Common myeloid progenitor, CD34-positive (primary cell): ENCODE data around the gene WDR27.

ENCODE experiments used
- CTCF ChIA-PET: fragments of 350-600 bp; sonication (Branson Sonifier 250); formaldehyde crosslinking; loops from one replicate; lab custom pipeline; 2021; ENCODE audit warnings: antibody characterized with exemption; lab: Charles Lee
- POLR2A ChIA-PET: fragments of 350-600 bp; sonication (Branson Sonifier 250); formaldehyde crosslinking; loops from one replicate; lab custom pipeline; 2021; ENCODE audit warnings: antibody characterized with exemption; lab: Charles Lee
- DNase-seq, 3 donors: peaks; one replicate each; pipeline versions ENCODE4 v3.0.0 to v3.0.0-alpha.2; 2013
- H3K27ac ChIP-seq, 2 experiments: 1 replicate in 1 of 2; 2 replicates in 1 of 2; pipeline ENCODE4 v1.7.0; 2013; ENCODE audit warnings: inconsistent platforms in 2 of 2, low read length in 2 of 2, mild to moderate bottlenecking in 2 of 2, low read depth in 1 of 2, moderate library complexity in 1 of 2; ENCODE audit not compliant: severe bottlenecking in 2 of 2, insufficient read depth in 1 of 2, poor library complexity in 1 of 2
- H3K27me3 ChIP-seq, 5 experiments: replicated peaks in 2 of 5; 1 replicate in 3 of 5; 2 replicates in 2 of 5; pipeline versions ENCODE4 v1.6.1 to v1.7.0; 2013; ENCODE audit warnings: low read length in 4 of 5, mild to moderate bottlenecking in 2 of 5, moderate library complexity in 2 of 5, inconsistent platforms in 1 of 5; ENCODE audit not compliant: insufficient read depth in 5 of 5, control insufficient read depth in 4 of 5
- H3K36me3 ChIP-seq, 4 experiments: 1 replicate in 2 of 4; 2 replicates in 2 of 4; pipeline versions ENCODE4 v1.6.1 to v1.7.0; 2013; ENCODE audit warnings: low read length in 3 of 4, control low read depth in 1 of 4, mild to moderate bottlenecking in 1 of 4; ENCODE audit not compliant: control insufficient read depth in 4 of 4, insufficient read depth in 4 of 4
- H3K4me1 ChIP-seq, 4 experiments: 1 replicate in 3 of 4; 2 replicates in 1 of 4; pipeline versions ENCODE4 v1.6.1 to v1.7.1; 2013; ENCODE audit warnings: low read length in 3 of 4, mild to moderate bottlenecking in 3 of 4, control low read depth in 1 of 4, inconsistent platforms in 1 of 4, moderate library complexity in 1 of 4; ENCODE audit not compliant: control insufficient read depth in 4 of 4, insufficient read depth in 4 of 4; ENCODE audit errors: control extremely low read depth in 1 of 4
- H3K4me3 ChIP-seq, 7 experiments: 1 replicate in 4 of 7; 2 replicates in 3 of 7; pipeline versions ENCODE4 v1.5.1 to v1.7.0; 2013; ENCODE audit warnings: mild to moderate bottlenecking in 7 of 7, low read length in 6 of 7, moderate library complexity in 6 of 7, inconsistent platforms in 2 of 7, low read depth in 2 of 7, control low read depth in 1 of 7; ENCODE audit not compliant: insufficient read depth in 4 of 7, control insufficient read depth in 1 of 7; ENCODE audit errors: extremely low read depth in 1 of 7
- H3K9me3 ChIP-seq, 5 experiments: 1 replicate in 4 of 5; 2 replicates in 1 of 5; pipeline versions ENCODE4 v1.6.1 to v1.7.1; 2013; ENCODE audit warnings: low read length in 4 of 5, mild to moderate bottlenecking in 2 of 5, inconsistent platforms in 1 of 5, low read depth in 1 of 5, moderate library complexity in 1 of 5; ENCODE audit not compliant: control insufficient read depth in 4 of 5, insufficient read depth in 2 of 5; ENCODE audit errors: control extremely low read depth in 1 of 5
- WGBS: methylation state at CpG from one replicate; pipeline ENCODE4 v1.1.5; 2013; ENCODE audit not compliant: insufficient coverage; 5-methylcytosine and 5-hydroxymethylcytosine counted together

WDR27 gene

GRCh38 chr6:169583886-169584541, 117.8 kb downstream of the WDR27 start:
- Histone ChIP-seq H3K4me1 (peaks cover 0 to 8% (median 6%) of the 10 kb centered on the region in 4 experiments), H3K9me3 (peaks cover 0 to 1% (median 0%) of the 10 kb centered on the region in 5 experiments), H3K27ac (no peak overlapping the region), H3K36me3 (peaks cover 0 to 12% (median 4%) of the 10 kb centered on the region in 4 experiments), H3K4me3 (no peak overlapping the region), H3K27me3 (no peaks in the 10 kb centered on the region)
- CTCF ChIA-PET: no interaction called here
- POLR2A ChIA-PET: no interaction called here
- DNase-seq: peak in 1 of 3 donors; percentile 43
- 50% methylated on average over 4 of the region's 6 CpGs for WGBS

GRCh38 chr6:169579407-169580111, 122.3 kb downstream of the WDR27 start:
- 97% methylated on average over 4 of the region's 7 CpGs for WGBS
- no peak overlapping the region for H3K27ac ChIP-seq
- no peak overlapping the region for H3K4me3 ChIP-seq
- no peaks in the 10 kb centered on the region for H3K27me3 ChIP-seq
- no peak for DNase-seq
- H3K9me3 ChIP-seq: peaks cover 0 to 4% (median 0%) of the 10 kb centered on the region in 5 experiments
- CTCF ChIA-PET: interaction anchor here (0.6 kb wide), 1 partner anchor 13 kb away, joined by 3 read pairs; no protein-coding TSS in a partner anchor
- POLR2A ChIA-PET: interaction anchor here (0.6 kb wide), 1 partner anchor 579 kb away, joined by 3 read pairs; no protein-coding TSS in a partner anchor
- H3K4me1 ChIP-seq: peaks cover 0 to 8% (median 6%) of the 10 kb centered on the region in 4 experiments
- H3K36me3 ChIP-seq: peaks cover 0 to 10% (median 5%) of the 10 kb centered on the region in 4 experiments

- Histone ChIP-seq H3K4me3 (no peak overlapping the region), H3K4me1 (no peaks in the 10 kb centered on the region), H3K27ac (no peak overlapping the region), H3K9me3 (peaks cover 0 to 4% (median 0%) of the 10 kb centered on the region in 5 experiments), H3K36me3 (peaks cover 0 to 10% (median 5%) of the 10 kb centered on the region in 4 experiments), H3K27me3 (no peaks in the 10 kb centered on the region)
- no peak for DNase-seq
- 96% methylated on average over 14 of the region's 14 CpGs for WGBS
- POLR2A ChIA-PET: no interaction called here
- CTCF ChIA-PET: no interaction called here
These were observed 123.9 kb downstream of the WDR27 start for GRCh38 chr6:169577974-169578373.

GRCh38 chr6:169577236-169577635, 124.6 kb downstream of the WDR27 start:
- DNase-seq: no peak
- CTCF ChIA-PET: no interaction called here
- peaks cover 0 to 10% (median 5%) of the 10 kb centered on the region in 4 experiments for H3K36me3 ChIP-seq
- peaks cover 0 to 4% (median 0%) of the 10 kb centered on the region in 5 experiments for H3K9me3 ChIP-seq
- 79% methylated on average over 37 of the region's 38 CpGs for WGBS
- H3K4me3 ChIP-seq: no peak overlapping the region
- no peak overlapping the region for H3K27ac ChIP-seq
- H3K4me1 ChIP-seq: no peaks in the 10 kb centered on the region
- POLR2A ChIA-PET: no interaction called here
- no peaks in the 10 kb centered on the region for H3K27me3 ChIP-seq

- Histone ChIP-seq H3K36me3 (peaks cover 0 to 10% (median 3%) of the 10 kb centered on the region in 4 experiments), H3K4me3 (no peak overlapping the region), H3K27ac (no peak overlapping the region), H3K4me1 (no peaks in the 10 kb centered on the region), H3K9me3 (peaks cover 0 to 4% (median 0%) of the 10 kb centered on the region in 5 experiments), H3K27me3 (no peaks in the 10 kb centered on the region)
- ChIA-PET CTCF (no interaction called here), POLR2A (no interaction called here)
- 100% methylated on average over 4 of the region's 5 CpGs for WGBS
- DNase-seq: no peak
These were observed 126.0 kb downstream of the WDR27 start for GRCh38 chr6:169575821-169576220.

GRCh38 chr6:169575365-169575764, 126.5 kb downstream of the WDR27 start:
- Histone ChIP-seq H3K4me3 (no peak overlapping the region), H3K36me3 (peaks cover 0 to 10% (median 3%) of the 10 kb centered on the region in 4 experiments), H3K27me3 (no peaks in the 10 kb centered on the region), H3K4me1 (no peaks in the 10 kb centered on the region), H3K9me3 (peaks cover 0 to 4% (median 0%) of the 10 kb centered on the region in 5 experiments), H3K27ac (no peak overlapping the region)
- POLR2A ChIA-PET: interaction anchor here (0.6 kb wide), 1 partner anchor 490 kb away, joined by 3 read pairs; no protein-coding TSS in a partner anchor
- CTCF ChIA-PET: no interaction called here
- WGBS: 90% methylated on average over 4 of the region's 5 CpGs
- DNase-seq: peak in 1 of 3 donors; percentile 5

- no peak overlapping the region for H3K4me3 ChIP-seq
- DNase-seq: no peak
- CTCF ChIA-PET: no interaction called here
- POLR2A ChIA-PET: no interaction called here
- 84% methylated on average over 10 of the region's 13 CpGs for WGBS
- no peak overlapping the region for H3K27ac ChIP-seq
- H3K9me3 ChIP-seq: peaks cover 0 to 4% (median 0%) of the 10 kb centered on the region in 5 experiments
- H3K4me1 ChIP-seq: no peaks in the 10 kb centered on the region
- H3K27me3 ChIP-seq: no peaks in the 10 kb centered on the region
- H3K36me3 ChIP-seq: peaks cover 0 to 6% (median 5%) of the 10 kb centered on the region in 4 experiments
These were observed 127.4 kb downstream of the WDR27 start for GRCh38 chr6:169574420-169574819.
